Naive thymus-derived CD4-positive, alpha-beta T cell (primary cell): ENCODE measurements around the gene SEMA4C. TPM values are rescaled to one million over a fixed set of nuclear protein-coding genes. Genes with fewer than 3 reads are reported as not detected.

Experiments used
- ATAC-seq: fragments of 150-1000 bp; cut with Tn5 transposase; 2 replicates; pipeline ENCODE4 v1.10.0; 2021; ENCODE audit warnings: mild to moderate bottlenecking, moderate library complexity
- CTCF ChIA-PET: fragments of 350-600 bp; sonication (Branson Sonifier 250); formaldehyde crosslinking; loops from one replicate; lab custom pipeline; 2021; ENCODE audit warnings: antibody characterized with exemption; lab: Charles Lee
- POLR2A ChIA-PET: fragments of 350-600 bp; sonication (Branson Sonifier 250); formaldehyde crosslinking; loops from one replicate; lab custom pipeline; 2021; ENCODE audit warnings: antibody characterized with exemption, inconsistent platforms; lab: Charles Lee
- DNase-seq, 9 donors: peaks; one replicate each; pipeline versions ENCODE4 v3.0.0 to v3.0.0-alpha.2; 2020 to 2022; ENCODE audit warnings: mixed read lengths in 1 of 9
- H3K27ac ChIP-seq: one replicate; pipeline ENCODE4 v1.7.0; 2013; ENCODE audit warnings: mild to moderate bottlenecking, low read depth, low read length, moderate library complexity
- H3K27me3 ChIP-seq, 2 donors: one replicate each; pipeline ENCODE4 v1.7.0; 2013; ENCODE audit warnings: low read length in 2 of 2, mild to moderate bottlenecking in 2 of 2, moderate library complexity in 2 of 2; ENCODE audit not compliant: control insufficient read depth in 2 of 2, insufficient read depth in 2 of 2
- H3K36me3 ChIP-seq, 3 experiments: 1 replicate in 2 of 3; 2 replicates in 1 of 3; pipeline ENCODE4 v1.7.0; 2013; ENCODE audit warnings: low read length in 3 of 3, mild to moderate bottlenecking in 3 of 3, moderate library complexity in 1 of 3; ENCODE audit not compliant: insufficient read depth in 3 of 3, control insufficient read depth in 2 of 3
- H3K4me1 ChIP-seq, 2 donors: one replicate each; pipeline ENCODE4 v1.7.0; 2013; ENCODE audit warnings: low read length in 2 of 2, mild to moderate bottlenecking in 2 of 2, moderate library complexity in 1 of 2; ENCODE audit not compliant: control insufficient read depth in 2 of 2, insufficient read depth in 2 of 2
- H3K4me3 ChIP-seq: 2 replicates; pipeline ENCODE4 v1.7.0; 2013; ENCODE audit warnings: mild to moderate bottlenecking, low read length
- H3K9me3 ChIP-seq, 3 experiments: 1 replicate in 2 of 3; 2 replicates in 1 of 3; pipeline ENCODE4 v1.7.0; 2013; ENCODE audit warnings: low read length in 3 of 3; ENCODE audit not compliant: control insufficient read depth in 2 of 3
- H3K27ac Mint-ChIP-seq, 9 donors: one replicate each; pipeline ENCODE4 v1.8.0; 2020 to 2022; ENCODE audit warnings: mixed read lengths in 9 of 9, mild to moderate bottlenecking in 8 of 9, moderate library complexity in 5 of 9, inconsistent platforms in 2 of 9
- H3K27me3 Mint-ChIP-seq, 5 donors: one replicate each; pipeline ENCODE4 v1.8.0; 2021 to 2022; ENCODE audit warnings: mixed read lengths in 5 of 5, mild to moderate bottlenecking in 1 of 5
- H3K36me3 Mint-ChIP-seq, 5 donors: one replicate each; pipeline ENCODE4 v1.8.0; 2020 to 2022; ENCODE audit warnings: mixed read lengths in 5 of 5, mild to moderate bottlenecking in 3 of 5, inconsistent platforms in 1 of 5
- H3K4me1 Mint-ChIP-seq, 7 donors: one replicate each; pipeline ENCODE4 v1.8.0; 2020 to 2022; ENCODE audit warnings: mixed read lengths in 7 of 7, mild to moderate bottlenecking in 3 of 7, inconsistent platforms in 1 of 7
- H3K4me3 Mint-ChIP-seq, 10 donors: one replicate each; pipeline ENCODE4 v1.8.0; 2020 to 2022; ENCODE audit warnings: mild to moderate bottlenecking in 10 of 10, mixed read lengths in 10 of 10, moderate library complexity in 6 of 10, inconsistent platforms in 2 of 10
- H3K9me3 Mint-ChIP-seq, 11 donors: one replicate each; pipeline ENCODE4 v1.8.0; 2020 to 2022; ENCODE audit warnings: mixed read lengths in 11 of 11, mild to moderate bottlenecking in 4 of 11, inconsistent platforms in 1 of 11, moderate library complexity in 1 of 11
- intact Hi-C, 2 donors: fragments of 100-400 bp; cut with micrococcal nuclease; formaldehyde crosslinking; loops; one replicate each; pipeline ENCODE4 v1.15.1; 2023
- polyA plus RNA-seq, 2 donors: library from polyadenylated mRNA; unstranded; fragments of 300-500 nt; fragmentation: Illumina TruSeq; gene quantifications; one replicate each; pipeline ENCODE4 v1.2.3, GENCODE V29; 2021
- total RNA-seq, 6 experiments: library from RNA in 5 of 6; stranded (reverse) in 5 of 6; gene quantifications; 1 replicate in 5 of 6; 2 replicates in 1 of 6; pipeline ENCODE4 v1.2.3 and lab custom pipeline; 2021 to 2026

The SEMA4C gene
- total and polyA plus RNA-seq, 7 experiments from 2014 or later = 3.1 to 74.7 (median 34.4) TPM

DNA sequence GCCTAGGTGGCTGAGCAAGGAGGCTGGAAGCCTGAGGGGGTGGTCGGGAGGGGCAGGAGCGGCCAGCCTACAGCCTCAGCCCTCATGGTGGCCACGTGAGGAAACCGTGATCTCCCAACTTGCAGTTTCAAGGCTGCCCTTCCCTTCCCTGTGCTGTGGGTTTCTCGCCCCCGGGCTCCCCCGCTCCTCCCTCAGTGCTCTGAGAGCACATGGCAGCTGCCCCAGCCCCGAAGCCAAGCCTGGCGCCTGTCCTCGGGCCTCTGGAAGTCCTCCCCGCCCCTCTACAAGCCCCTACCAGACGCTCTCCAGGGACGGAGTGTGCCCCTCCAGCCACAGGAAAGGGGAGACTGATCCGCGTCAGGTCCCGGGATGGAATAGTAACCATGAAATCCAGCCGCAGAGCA, 25.5 kb downstream of the SEMA4C start:
- Mint-ChIP-seq H3K9me3 (peaks cover 0 to 3% (median 0%) of the 10 kb centered on the region in 11 donors), H3K36me3 (peaks cover 0 to 20% (median 8%) of the 10 kb centered on the region in 5 donors), H3K27ac (no peak overlapping the region), H3K4me3 (no peak overlapping the region), H3K4me1 (peaks cover 0 to 20% (median 12%) of the 10 kb centered on the region in 7 donors), H3K27me3 (no peaks in the 10 kb centered on the region)
- ATAC-seq = no peak
- DNase-seq = no peak
- Histone ChIP-seq H3K4me3 (no peak overlapping the region), H3K27ac (no peak overlapping the region), H3K4me1 (peaks cover 4 to 9% of the 10 kb centered on the region in 2 donors), H3K9me3 (no peaks in the 10 kb centered on the region), H3K27me3 (no peaks in the 10 kb centered on the region), H3K36me3 (peaks cover 0 to 24% (median 5%) of the 10 kb centered on the region in 3 experiments)
- ChIA-PET CTCF (no interaction called here), POLR2A (no interaction called here)
- intact Hi-C loops = no loop called here

DNA sequence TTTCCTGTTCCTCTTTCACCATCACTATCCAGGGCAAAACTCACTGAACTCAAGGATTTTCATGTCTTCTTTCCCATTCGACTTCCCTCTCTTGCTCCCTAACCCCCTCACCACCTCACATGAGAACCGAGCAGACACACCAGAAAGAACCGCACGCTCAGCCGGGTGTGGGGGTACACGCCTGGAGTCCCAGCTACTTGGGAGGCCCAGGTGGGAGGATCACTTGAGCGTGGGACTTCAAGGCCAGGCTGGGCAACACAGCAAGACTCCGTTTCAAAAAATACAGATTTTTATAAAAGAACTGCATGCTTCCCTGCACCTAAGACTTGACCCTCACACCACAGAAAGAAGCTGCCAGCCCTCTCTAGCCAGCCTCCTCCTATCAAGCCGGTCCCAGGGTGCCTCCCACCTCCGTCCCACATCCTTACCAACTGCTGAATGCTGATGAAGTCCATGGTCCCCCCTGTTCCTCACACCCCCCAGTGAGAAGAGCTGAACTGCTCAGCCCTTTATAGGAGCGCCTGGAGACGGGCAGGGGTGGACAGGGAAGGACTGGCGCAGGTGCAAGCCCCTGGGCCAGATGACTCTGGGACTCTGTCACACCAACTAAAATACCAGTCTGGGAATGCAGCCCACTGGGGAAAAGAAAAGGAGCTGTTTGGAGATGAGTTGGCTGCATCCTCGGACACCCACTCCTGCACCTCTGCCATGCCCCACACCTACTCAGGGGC, 26.2 kb downstream of the SEMA4C start, which contains the start of gene ANKRD23:
Gene ANKRD23 (minus strand): TSS at position 484 of the 731 bp plus-strand sequence. CDS start 29 bp downstream, at position 455.
- Histone ChIP-seq H3K36me3 (peaks cover 0 to 22% (median 5%) of the 10 kb centered on the region in 3 experiments), H3K27me3 (no peaks in the 10 kb centered on the region), H3K4me1 (peaks cover 10 to 14% of the 10 kb centered on the region in 2 donors), H3K9me3 (no peaks in the 10 kb centered on the region), H3K4me3 (no peak within 1 kb of the TSS), H3K27ac (no peak within 1 kb of the TSS)
- ChIA-PET POLR2A (interaction anchor here (0.8 to 1.3 kb wide), 2 partner anchors 14 to 29 kb away, joined by 3 to 5 read pairs; partner anchors contain the start of gene ANKRD39), CTCF (interaction anchor here (1.1 kb wide), 2 partner anchors 36 to 108 kb away, joined by 3 read pairs; no protein-coding TSS in a partner anchor)
- Mint-ChIP-seq H3K9me3 (peaks cover 0 to 3% (median 0%) of the 10 kb centered on the region in 11 donors), H3K4me1 (peaks cover 0 to 26% (median 16%) of the 10 kb centered on the region in 7 donors), H3K27ac (peak within 1 kb of the TSS in 6 of 9 donors; percentile 42 to 81 (median 60)), H3K27me3 (no peaks in the 10 kb centered on the region), H3K36me3 (peaks cover 0 to 18% (median 8%) of the 10 kb centered on the region in 5 donors), H3K4me3 (no peak within 1 kb of the TSS)
- no peak for ATAC-seq
- no peak for DNase-seq
- intact Hi-C loops = no loop called here

DNA sequence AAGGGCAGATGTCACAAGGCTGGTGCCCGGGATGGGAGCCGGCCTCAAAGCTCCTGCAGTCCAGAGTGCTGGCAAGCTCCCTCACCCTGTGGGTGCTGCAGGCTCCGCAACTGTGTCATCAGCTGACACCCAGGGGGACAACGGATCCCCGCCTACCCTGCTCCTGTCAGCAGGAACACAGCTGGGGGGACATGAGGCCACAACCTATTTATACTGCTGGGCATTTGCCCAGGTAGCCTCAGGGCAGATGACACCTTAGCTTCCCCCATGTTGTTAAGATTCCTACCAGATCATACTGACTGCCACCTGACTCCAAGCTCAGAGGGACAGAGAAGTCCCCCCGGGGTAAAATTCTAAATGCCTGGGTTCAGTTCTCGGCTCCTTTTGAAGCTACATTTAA, 27.3 kb downstream of the SEMA4C start:
- no peak for DNase-seq
- Mint-ChIP-seq H3K9me3 (peaks cover 0 to 3% (median 0%) of the 10 kb centered on the region in 11 donors), H3K4me1 (peaks cover 0 to 30% (median 18%) of the 10 kb centered on the region in 7 donors), H3K27me3 (no peaks in the 10 kb centered on the region), H3K4me3 (no peak overlapping the region), H3K27ac (peak overlapping the region in 3 of 9 donors; percentile 42 to 81 (median 49)), H3K36me3 (peaks cover 0 to 10% (median 2%) of the 10 kb centered on the region in 5 donors)
- H3K27me3 ChIP-seq = no peaks in the 10 kb centered on the region
- intact Hi-C loops = no loop called here
- peaks cover 12 to 16% of the 10 kb centered on the region in 2 donors for H3K4me1 ChIP-seq
- ChIA-PET CTCF (interaction anchor here (0.6 to 1.1 kb wide), 4 partner anchors 16 to 119 kb away, joined by 3 read pairs; partner anchors contain the start of gene ANKRD39), POLR2A (interaction anchor here (0.6 to 1.1 kb wide), 5 partner anchors 9 to 270 kb away, joined by 3 to 5 read pairs (median 3); partner anchors contain the start of gene ANKRD39)
- H3K27ac ChIP-seq = no peak overlapping the region
- no peaks in the 10 kb centered on the region for H3K9me3 ChIP-seq
- peaks cover 0 to 12% (median 0%) of the 10 kb centered on the region in 3 experiments for H3K36me3 ChIP-seq
- ATAC-seq = no peak
- H3K4me3 ChIP-seq = no peak overlapping the region

DNA sequence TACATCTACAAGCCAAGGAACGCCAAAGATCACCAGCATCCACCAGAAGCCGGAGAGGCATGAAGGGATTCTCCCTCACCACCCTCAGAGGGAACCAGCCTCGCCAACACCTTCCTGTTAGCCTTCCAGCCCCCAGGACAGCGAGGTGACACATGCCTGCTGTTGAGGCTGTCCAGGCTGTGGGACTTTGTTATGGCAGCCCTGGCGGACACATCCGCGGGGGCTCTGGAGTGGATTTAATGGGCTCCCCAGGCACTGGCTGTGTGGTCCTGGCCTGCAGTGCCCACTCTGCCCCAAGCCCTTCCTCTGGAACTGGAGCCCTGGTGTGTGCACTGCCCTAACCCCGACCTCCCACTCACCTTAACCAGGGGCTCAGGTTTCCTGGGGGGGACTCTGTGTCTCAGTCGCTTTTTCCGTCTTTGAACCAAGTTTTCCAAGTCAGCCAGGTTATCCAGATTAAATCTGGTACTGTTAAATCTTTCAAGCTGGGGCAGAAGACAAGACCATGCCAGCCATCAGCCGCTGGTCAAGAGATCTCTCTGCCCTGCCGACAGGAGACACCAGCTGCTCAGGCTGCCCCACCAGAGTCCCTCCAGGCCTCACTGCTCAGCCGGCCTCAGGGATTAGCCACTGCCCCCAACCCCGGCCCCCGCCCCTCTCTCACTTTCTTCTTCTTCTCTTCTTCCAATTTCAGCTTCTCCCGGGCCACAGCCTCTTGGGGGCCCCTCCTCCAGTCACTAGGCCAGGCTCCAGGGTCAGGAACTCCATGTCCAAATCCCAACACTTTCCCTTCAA, 28.0 kb downstream of the SEMA4C start:
- H3K9me3 Mint-ChIP-seq = peaks cover 0 to 3% (median 0%) of the 10 kb centered on the region in 11 donors
- H3K4me3 Mint-ChIP-seq = no peak overlapping the region
- POLR2A ChIA-PET = interaction anchor here (1.1 kb wide), 1 partner anchor 16 kb away, joined by 4 read pairs; the partner anchor contains the start of gene ANKRD39

DNA sequence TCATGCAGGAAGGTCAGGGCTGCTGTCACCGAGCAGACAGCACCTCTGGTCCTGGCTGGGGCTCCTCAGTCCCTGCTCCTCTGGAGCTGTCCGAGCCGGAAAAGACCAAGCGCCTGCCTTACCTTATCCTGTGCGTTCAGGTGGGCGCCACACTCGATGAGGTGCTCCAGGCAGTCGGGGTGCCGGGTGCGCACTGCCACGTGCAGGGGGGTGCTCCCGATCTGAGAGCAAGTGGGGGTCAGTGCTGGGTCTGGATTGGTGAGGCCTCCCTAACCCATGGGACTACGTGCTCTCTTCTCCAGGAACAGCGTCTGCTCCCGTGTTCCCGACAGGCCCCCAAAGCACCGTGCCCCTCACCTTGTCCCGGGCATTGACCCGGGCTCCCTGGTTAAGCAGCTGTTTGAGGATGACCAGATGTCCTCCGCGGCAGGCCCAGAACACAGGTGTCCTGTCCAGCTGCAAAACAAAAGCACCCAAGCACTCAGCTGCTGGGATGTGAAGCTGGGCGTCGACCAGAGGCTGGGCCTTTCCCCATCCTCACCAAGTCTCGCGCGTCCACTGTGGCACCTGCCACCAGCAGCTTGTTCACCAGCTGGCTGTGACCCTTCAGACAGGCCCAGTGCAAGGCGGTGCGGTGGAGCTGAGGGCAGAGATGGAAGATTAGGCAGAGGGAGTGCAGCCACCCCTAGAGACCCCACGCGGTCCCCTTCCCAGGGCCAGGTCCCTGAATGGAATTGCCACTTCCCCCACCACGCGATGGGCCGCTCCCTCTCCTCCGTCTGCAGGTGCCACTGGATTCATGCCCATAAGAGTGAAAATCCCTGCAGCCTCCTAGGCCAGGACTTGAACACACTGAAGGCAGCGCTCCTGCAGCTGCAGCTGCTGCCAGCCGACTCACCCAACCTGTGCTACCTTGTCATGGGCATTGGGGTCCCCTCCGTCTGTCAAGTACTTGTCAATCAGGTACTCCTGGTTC, 29.7 kb downstream of the SEMA4C start:
- H3K4me3 ChIP-seq = peak overlapping the region; percentile 56
- H3K36me3 ChIP-seq = peaks cover 0 to 1% (median 0%) of the 10 kb centered on the region in 3 experiments
- no peaks in the 10 kb centered on the region for H3K27me3 Mint-ChIP-seq
- peaks cover 0 to 3% (median 0%) of the 10 kb centered on the region in 11 donors for H3K9me3 Mint-ChIP-seq
- peaks cover 0 to 30% (median 18%) of the 10 kb centered on the region in 7 donors for H3K4me1 Mint-ChIP-seq
- no peaks in the 10 kb centered on the region for H3K9me3 ChIP-seq
- peaks cover 0 to 9% (median 0%) of the 10 kb centered on the region in 5 donors for H3K36me3 Mint-ChIP-seq
- no peaks in the 10 kb centered on the region for H3K27me3 ChIP-seq
- intact Hi-C loops = loop anchor here (1.0 to 2.0 kb wide), 3 partner anchors 18 to 24 kb away; partner anchors contain the start of genes CNNM3 (in 2 of the 2) and ANKRD39 (in 1 of the 2)
- peaks cover 12 to 16% of the 10 kb centered on the region in 2 donors for H3K4me1 ChIP-seq
- peak overlapping the region in 8 of 9 donors; percentile 28 to 85 (median 56) for H3K27ac Mint-ChIP-seq
- no peak for DNase-seq
- H3K4me3 Mint-ChIP-seq = peak overlapping the region; percentile 36 to 83 (median 51)
- H3K27ac ChIP-seq = peak overlapping the region; percentile 22
- ChIA-PET CTCF (interaction anchor here (1.1 to 1.6 kb wide), 3 partner anchors 17 to 111 kb away, joined by 3 to 5 read pairs (median 5); partner anchors contain the start of genes ANKRD39 and CNNM3), POLR2A (interaction anchor here (0.6 to 4.4 kb wide), 9 partner anchors 9 to 112 kb away, joined by 3 to 48 read pairs (median 3); partner anchors contain the start of genes ANKRD39 and CNNM3)
- ATAC-seq = no peak

More for the DNA sequence above, 28.0 kb downstream of the SEMA4C start:
- Mint-ChIP-seq H3K27ac (peak overlapping the region in 4 of 9 donors; percentile 48 to 66 (median 62)), H3K27me3 (no peaks in the 10 kb centered on the region), H3K36me3 (peaks cover 0 to 8% (median 0%) of the 10 kb centered on the region in 5 donors), H3K4me1 (peaks cover 0 to 30% (median 18%) of the 10 kb centered on the region in 7 donors)
- Histone ChIP-seq H3K27ac (no peak overlapping the region), H3K4me1 (peaks cover 12 to 16% of the 10 kb centered on the region in 2 donors), H3K27me3 (no peaks in the 10 kb centered on the region), H3K36me3 (peaks cover 0 to 8% (median 0%) of the 10 kb centered on the region in 3 experiments), H3K4me3 (no peak overlapping the region), H3K9me3 (no peaks in the 10 kb centered on the region)
- CTCF ChIA-PET = no interaction called here
- DNase-seq (no peak), ATAC-seq (no peak)
- intact Hi-C loops = no loop called here
